IMR-90 (cell line): ENCODE measurements around the gene PLRG1. TPM values are rescaled to one million over a fixed set of nuclear protein-coding genes. Genes with fewer than 3 reads are reported as not detected.

Source experiments
- ATAC-seq: fragments of 200-7000 bp; cut with Tn5 transposase; 2 replicates; pipeline ENCODE4 v1.9.1; 2020; ENCODE audit warnings: low read depth, mild to moderate bottlenecking, moderate library complexity
- BruUV-seq: library from RNA; stranded (reverse); fragments of 400-500 nt; replicated peaks from 2 replicates; lab custom pipeline; 2021; lab: Mats Ljungman, UMichigan
- CTCF ChIA-PET: fragments of 300-600 bp; formaldehyde crosslinking; extraction: SDS; loops from one replicate; lab custom pipeline; 2021; ENCODE audit warnings: antibody characterized with exemption; lab: Yijun Ruan, JAX
- POLR2A ChIA-PET: fragments of 300-600 bp; sonication (Branson Sonifier 250); formaldehyde crosslinking; loops from one replicate; lab custom pipeline; 2022; ENCODE audit warnings: antibody characterized with exemption; ENCODE audit not compliant: unreplicated experiment; lab: Charles Lee
- DNase-seq: peaks from one replicate; pipeline ENCODE4 v3.0.0; 2013
- H2AFZ ChIP-seq: replicated peaks from 2 replicates; pipeline ENCODE3; 2013; ENCODE audit warnings: low read length, mild to moderate bottlenecking; ENCODE audit not compliant: poor library complexity
- H2AK5ac ChIP-seq: 2 replicates; pipeline ENCODE4 v1.6.1; 2013; ENCODE audit warnings: low read depth, low read length, inconsistent platforms
- H2AK9ac ChIP-seq: replicated peaks from 2 replicates; pipeline ENCODE3; 2013; ENCODE audit warnings: mild to moderate bottlenecking, low read depth, low read length, moderate library complexity; ENCODE audit not compliant: poor library complexity
- H2BK120ac ChIP-seq: 2 replicates; pipeline ENCODE4 v1.6.1; 2013; ENCODE audit warnings: low read depth, low read length, inconsistent platforms
- H2BK15ac ChIP-seq: 3 replicates; pipeline ENCODE4 v1.6.1; 2013; ENCODE audit warnings: low read depth, low read length, inconsistent platforms
- H2BK20ac ChIP-seq: 2 replicates; pipeline ENCODE4 v1.6.1; 2013; ENCODE audit warnings: low read depth, mild to moderate bottlenecking, inconsistent platforms, low read length, moderate library complexity
- H2BK5ac ChIP-seq: 2 replicates; pipeline ENCODE4 v1.6.1; 2013; ENCODE audit warnings: mild to moderate bottlenecking, low read depth, low read length, inconsistent platforms; ENCODE audit not compliant: poor library complexity, severe bottlenecking
- H3K14ac ChIP-seq: replicated peaks from 2 replicates; pipeline ENCODE4 v1.6.1; 2013; ENCODE audit warnings: low read depth, low read length, inconsistent platforms
- H3K18ac ChIP-seq: 2 replicates; pipeline ENCODE4 v1.6.1; 2013; ENCODE audit warnings: low read depth, low read length, control low read depth
- H3K23ac ChIP-seq: 2 replicates; pipeline ENCODE4 v1.6.1; 2013; ENCODE audit warnings: low read depth, low read length, inconsistent platforms
- H3K27ac ChIP-seq: 2 replicates; pipeline ENCODE4 v1.5.1; 2013; ENCODE audit warnings: mild to moderate bottlenecking, control low read depth, low read length; ENCODE audit not compliant: insufficient read depth
- H3K27me3 ChIP-seq: 2 replicates; pipeline ENCODE4 v1.6.1; 2013; ENCODE audit warnings: low read length; ENCODE audit not compliant: control insufficient read depth, insufficient read depth
- H3K36me3 ChIP-seq: 2 replicates; pipeline ENCODE4 v1.6.1; 2013; ENCODE audit warnings: low read length, mixed read lengths; ENCODE audit not compliant: control insufficient read depth, insufficient read depth
- H3K4ac ChIP-seq: 2 replicates; pipeline ENCODE4 v1.6.1; 2013; ENCODE audit warnings: low read depth, low read length, inconsistent platforms
- H3K4me1 ChIP-seq: 2 replicates; pipeline ENCODE4 v1.6.1; 2013; ENCODE audit warnings: low read length, mixed read lengths; ENCODE audit not compliant: control insufficient read depth, insufficient read depth
- H3K4me2 ChIP-seq: 2 replicates; pipeline ENCODE4 v1.6.1; 2013; ENCODE audit warnings: low read depth, mild to moderate bottlenecking, control low read depth, low read length, moderate library complexity
- H3K4me3 ChIP-seq: 2 replicates; pipeline ENCODE4 v1.5.1; 2013; ENCODE audit warnings: low read depth, mild to moderate bottlenecking, control low read depth, low read length, moderate library complexity; ENCODE audit not compliant: insufficient read depth
- H3K56ac ChIP-seq: 2 replicates; pipeline ENCODE4 v1.6.1; 2013; ENCODE audit warnings: low read length, inconsistent platforms; ENCODE audit not compliant: insufficient read depth; ENCODE audit errors: extremely low read depth
- H3K79me1 ChIP-seq, 2 experiments: 2 replicates each; pipeline ENCODE4 v1.6.1; 2013; ENCODE audit warnings: low read length in 2 of 2, inconsistent platforms in 1 of 2, low read depth in 1 of 2
- H3K9ac ChIP-seq: 2 replicates; pipeline ENCODE4 v1.6.1; 2013; ENCODE audit warnings: low read depth, low read length, control low read depth
- H3K9me1 ChIP-seq: 2 replicates; pipeline ENCODE4 v1.6.1; 2013; ENCODE audit warnings: low read length, inconsistent platforms; ENCODE audit not compliant: insufficient read depth
- H3K9me3 ChIP-seq: 2 replicates; pipeline ENCODE4 v1.6.1; 2013; ENCODE audit warnings: low read length; ENCODE audit not compliant: control insufficient read depth, insufficient read depth
- H4K20me1 ChIP-seq: 2 replicates; pipeline ENCODE4 v1.6.1; 2013; ENCODE audit warnings: low read length, inconsistent platforms; ENCODE audit not compliant: insufficient read depth
- H4K5ac ChIP-seq: 2 replicates; pipeline ENCODE4 v1.6.1; 2013; ENCODE audit warnings: mild to moderate bottlenecking, low read depth, low read length, control low read depth
- H4K8ac ChIP-seq, 2 experiments: 2 replicates each; pipeline ENCODE4 v1.6.1; 2013; ENCODE audit warnings: low read depth in 2 of 2, low read length in 2 of 2, control low read depth in 1 of 2, inconsistent platforms in 1 of 2
- H4K91ac ChIP-seq: 2 replicates; pipeline ENCODE4 v1.6.1; 2013; ENCODE audit warnings: low read depth, low read length, inconsistent platforms; ENCODE audit not compliant: insufficient read depth
- CTCF ChIP-seq: conservative IDR thresholded peaks from 2 replicates; pipeline ENCODE4 v1.5.1; 2012; ENCODE audit warnings: mild to moderate bottlenecking, low read depth, low read length, improper control_type of control experiment
- ELK1 ChIP-seq: fragments of 150-350 bp; IDR thresholded peaks from 2 replicates; pipeline ENCODE4 v1.6.1; 2016; ENCODE audit warnings: low read depth, mild to moderate bottlenecking, low read length, moderate library complexity, borderline replicate concordance
- FOS ChIP-seq: fragments of 150-350 bp; IDR thresholded peaks from 2 replicates; pipeline ENCODE4 v1.6.1; 2016; ENCODE audit warnings: low read depth, low read length
- MAFK ChIP-seq: IDR thresholded peaks from 2 replicates; pipeline ENCODE4 v1.6.1; 2012; ENCODE audit warnings: low read depth, low read length, improper control_type of control experiment
- MAZ ChIP-seq: IDR thresholded peaks from 2 replicates; pipeline ENCODE4 v1.6.1; 2012; ENCODE audit warnings: low read depth, mild to moderate bottlenecking, low read length, improper control_type of control experiment, moderate library complexity, borderline replicate concordance
- MXI1 ChIP-seq: IDR thresholded peaks from 2 replicates; pipeline ENCODE4 v1.6.1; 2012; ENCODE audit warnings: low read depth, mild to moderate bottlenecking, low read length, moderate library complexity, borderline replicate concordance
- NFE2L2 ChIP-seq: fragments of 150-350 bp; IDR thresholded peaks from 2 replicates; pipeline ENCODE4 v1.6.1; 2016; ENCODE audit warnings: low read depth, mild to moderate bottlenecking, low read length
- RAD21 ChIP-seq: IDR thresholded peaks from 2 replicates; pipeline ENCODE4 v1.6.1; 2012; ENCODE audit warnings: low read length, improper control_type of control experiment
- RCOR1 ChIP-seq: IDR thresholded peaks from 2 replicates; pipeline ENCODE4 v1.6.1; 2012; ENCODE audit warnings: mild to moderate bottlenecking, low read length, improper control_type of control experiment; ENCODE audit not compliant: insufficient replicate concordance
- USF2 ChIP-seq: fragments of 150-350 bp; IDR thresholded peaks from 2 replicates; pipeline ENCODE4 v1.6.1; 2017; ENCODE audit warnings: mild to moderate bottlenecking, antibody characterized with exemption, low read length, low read depth
- dilution Hi-C: fragments of 300-500 bp; cut with HindIII; formaldehyde crosslinking; loops from one replicate; pipeline ENCODE4 v1.14.3; 2018; ENCODE audit warnings: low sequenced_read_pairs; ENCODE audit not compliant: unreplicated experiment
- in situ Hi-C: fragments of 300-500 bp; cut with MboI; formaldehyde crosslinking; loops from 3 replicates; pipeline ENCODE4 v1.14.3; 2019; ENCODE audit warnings: low sequenced_read_pairs, inconsistent platforms, mixed read lengths
- intact Hi-C: fragments of 100-400 bp; cut with micrococcal nuclease; formaldehyde crosslinking; loops from 2 replicates; pipeline ENCODE4 v1.10.0; 2022
- polyA plus RNA-seq, 3 experiments: library from polyadenylated mRNA; depleted of rRNA; stranded (reverse); fragments of >200 nt; gene quantifications; 2 replicates each; pipeline ENCODE4 v1.2.3, GENCODE V29; 2012; ENCODE audit warnings: low replicate concordance in 1 of 3
- total RNA-seq: library from RNA; depleted of rRNA; stranded (reverse); fragments of >200 nt; gene quantifications from 2 replicates; pipeline ENCODE4 v1.2.3, GENCODE V29; 2012

Gene PLRG1
- total and polyA plus RNA-seq, 2 of the 4 experiments (the other 2 are of a cell fraction), result 76.1 to 200 TPM

GRCh38 chr4:154579927-154580326 is 29.7 kb upstream of the PLRG1 start:
- no peak overlapping the region for H3K9ac ChIP-seq
- H3K27me3 ChIP-seq, result no peaks in the 10 kb centered on the region; the same call in 1 of the 2 replicates
- ChIA-PET CTCF (no interaction called here), POLR2A (no interaction called here)
- no peak overlapping the region for H3K4me2 ChIP-seq
- H3K4me1 ChIP-seq, result no peaks in the 10 kb centered on the region
- H2AFZ ChIP-seq, result no peak overlapping the region
- H4K91ac ChIP-seq, result no peak overlapping the region
- in situ Hi-C loops, result no loop called here
- no peak overlapping the region for H2BK5ac ChIP-seq
- no peak overlapping the region for H2BK20ac ChIP-seq
- H3K56ac ChIP-seq, result no peak overlapping the region
- H3K27ac ChIP-seq, result no peak overlapping the region
- BruUV-seq, result no TSS peak
- H4K5ac ChIP-seq, result no peak overlapping the region
- TF ChIP-seq RAD21 (no peak), FOS (no peak), CTCF (no peak), NFE2L2 (no peak), MAFK (no peak), USF2 (no peak), ELK1 (no peak), MAZ (no peak), MXI1 (no peak), RCOR1 (no peak)
- no peaks in the 10 kb centered on the region for H3K9me3 ChIP-seq
- H2AK9ac ChIP-seq, result no peak overlapping the region
- dilution Hi-C loops, result no loop called here
- no peak overlapping the region for H3K14ac ChIP-seq
- H4K8ac ChIP-seq, result no peak overlapping the region
- DNase-seq, result no peak
- no peak overlapping the region for H2BK120ac ChIP-seq
- no peaks in the 10 kb centered on the region for H3K36me3 ChIP-seq
- H3K18ac ChIP-seq, result no peak overlapping the region
- H4K20me1 ChIP-seq, result no peaks in the 10 kb centered on the region
- no peak overlapping the region for H2AK5ac ChIP-seq
- no peak overlapping the region for H3K23ac ChIP-seq
- no peaks in the 10 kb centered on the region for H3K79me1 ChIP-seq
- H2BK15ac ChIP-seq, result no peak overlapping the region
- intact Hi-C loops, result no loop called here
- ATAC-seq, result no peak
- H3K9me1 ChIP-seq, result no peaks in the 10 kb centered on the region
- H3K4me3 ChIP-seq, result no peak overlapping the region
- H3K4ac ChIP-seq, result no peak overlapping the region
